HepG2 (cell line): ENCODE results near the gene RBBP8NL. TPM values are rescaled to one million over a fixed set of nuclear protein-coding genes. Genes with fewer than 3 reads are reported as not detected.

Source experiments
- CBFB ChIP-seq: sonication (generic); formaldehyde crosslinking; IDR thresholded peaks from 2 replicates; pipeline ENCODE4 v1.4.0; 2020; ENCODE audit warnings: missing genetic modification reagents
- DMAP1 ChIP-seq: IDR thresholded peaks from 2 replicates; pipeline ENCODE4 v1.6.1; 2016
- EHMT2 ChIP-seq: fragments of 200-600 bp; sonication (generic); IDR thresholded peaks from 2 replicates; pipeline ENCODE4 v1.7.0; 2017; ENCODE audit warnings: antibody characterized with exemption, low read depth, low read length, borderline replicate concordance
- KDM3A ChIP-seq: IDR thresholded peaks from 2 replicates; pipeline ENCODE4 v1.6.1; 2018; ENCODE audit warnings: low read depth, missing compliant biosample characterization
- KMT2A ChIP-seq: sonication (generic); formaldehyde crosslinking; IDR thresholded peaks from 2 replicates; pipeline ENCODE4 v1.4.0; 2020; ENCODE audit warnings: missing genetic modification reagents
- LRRFIP1 ChIP-seq: sonication (generic); formaldehyde crosslinking; conservative IDR thresholded peaks from 2 replicates; pipeline ENCODE4 v1.4.0; 2020; ENCODE audit warnings: missing genetic modification reagents
- MTERF4 ChIP-seq: sonication (generic); formaldehyde crosslinking; IDR thresholded peaks from 2 replicates; pipeline ENCODE4 v1.8.0; 2023; ENCODE audit warnings: mild to moderate bottlenecking, missing genetic modification reagents
- MZF1 ChIP-seq: sonication (generic); formaldehyde crosslinking; IDR thresholded peaks from 2 replicates; pipeline ENCODE4 v1.8.1; 2023; ENCODE audit warnings: mild to moderate bottlenecking, missing genetic modification reagents, borderline replicate concordance
- NPAS2 ChIP-seq: sonication (generic); formaldehyde crosslinking; IDR thresholded peaks from 2 replicates; pipeline ENCODE4 v1.8.0; 2022; ENCODE audit warnings: mild to moderate bottlenecking, missing genetic modification reagents, borderline replicate concordance
- RARA ChIP-seq: IDR thresholded peaks from 2 replicates; pipeline ENCODE4 v1.6.1; 2016; ENCODE audit warnings: missing genetic modification reagents, missing compliant biosample characterization
- TIGD3 ChIP-seq: sonication (generic); formaldehyde crosslinking; IDR thresholded peaks from 2 replicates; pipeline ENCODE4 v1.5.1; 2020; ENCODE audit warnings: mild to moderate bottlenecking, missing genetic modification reagents, borderline replicate concordance
- ZNF670 ChIP-seq: sonication (generic); formaldehyde crosslinking; IDR thresholded peaks from 2 replicates; pipeline ENCODE4 v1.8.0; 2022; ENCODE audit warnings: mild to moderate bottlenecking, missing genetic modification reagents, borderline replicate concordance
- polyA plus RNA-seq, 8 experiments: library from polyadenylated mRNA; depleted of rRNA in 3 of 8; stranded (reverse) in 7 of 8; unstranded in 1 of 8; fragments of >200 nt; fragmentation: Illumina TruSeq in 4 of 8; extraction: Trizol in 4 of 8; gene quantifications; 2 replicates each; pipeline versions ENCODE4 v1.2.1 to v1.2.3, GENCODE V29; 2011 to 2016; ENCODE audit warnings: low read depth in 4 of 8, missing spikeins in 1 of 8, mixed read lengths in 1 of 8; ENCODE audit not compliant: insufficient read depth in 1 of 8
- total RNA-seq, 5 experiments: library from RNA; depleted of rRNA; stranded (reverse); fragments of >200 nt; fragmentation: Illumina TruSeq; extraction: Trizol; gene quantifications; 2 replicates each; pipeline ENCODE4 v1.2.3, GENCODE V29; 2016; ENCODE audit warnings: low read depth in 1 of 5
- TF ChIP-seq, protein P1 (sequence below): sonication (generic); formaldehyde crosslinking; IDR thresholded peaks from 2 replicates; pipeline ENCODE4 v1.4.0; 2020; ENCODE audit warnings: low read depth, missing genetic modification reagents
- TF ChIP-seq, protein P2 (sequence below): sonication (generic); formaldehyde crosslinking; IDR thresholded peaks from 2 replicates; pipeline ENCODE4 v1.4.0; 2020; ENCODE audit warnings: missing genetic modification reagents, borderline replicate concordance

Gene RBBP8NL
- total and polyA plus RNA-seq, 2 of the 13 experiments (the other 11 are each of a cell fraction or from before 2014, with no cell fraction given): 0.69 to 0.86 TPM

GRCh38 chr20:62370807-62371587, 56.3 kb downstream of the RBBP8NL start (continued):
- TF ChIP-seq, protein P1, sequence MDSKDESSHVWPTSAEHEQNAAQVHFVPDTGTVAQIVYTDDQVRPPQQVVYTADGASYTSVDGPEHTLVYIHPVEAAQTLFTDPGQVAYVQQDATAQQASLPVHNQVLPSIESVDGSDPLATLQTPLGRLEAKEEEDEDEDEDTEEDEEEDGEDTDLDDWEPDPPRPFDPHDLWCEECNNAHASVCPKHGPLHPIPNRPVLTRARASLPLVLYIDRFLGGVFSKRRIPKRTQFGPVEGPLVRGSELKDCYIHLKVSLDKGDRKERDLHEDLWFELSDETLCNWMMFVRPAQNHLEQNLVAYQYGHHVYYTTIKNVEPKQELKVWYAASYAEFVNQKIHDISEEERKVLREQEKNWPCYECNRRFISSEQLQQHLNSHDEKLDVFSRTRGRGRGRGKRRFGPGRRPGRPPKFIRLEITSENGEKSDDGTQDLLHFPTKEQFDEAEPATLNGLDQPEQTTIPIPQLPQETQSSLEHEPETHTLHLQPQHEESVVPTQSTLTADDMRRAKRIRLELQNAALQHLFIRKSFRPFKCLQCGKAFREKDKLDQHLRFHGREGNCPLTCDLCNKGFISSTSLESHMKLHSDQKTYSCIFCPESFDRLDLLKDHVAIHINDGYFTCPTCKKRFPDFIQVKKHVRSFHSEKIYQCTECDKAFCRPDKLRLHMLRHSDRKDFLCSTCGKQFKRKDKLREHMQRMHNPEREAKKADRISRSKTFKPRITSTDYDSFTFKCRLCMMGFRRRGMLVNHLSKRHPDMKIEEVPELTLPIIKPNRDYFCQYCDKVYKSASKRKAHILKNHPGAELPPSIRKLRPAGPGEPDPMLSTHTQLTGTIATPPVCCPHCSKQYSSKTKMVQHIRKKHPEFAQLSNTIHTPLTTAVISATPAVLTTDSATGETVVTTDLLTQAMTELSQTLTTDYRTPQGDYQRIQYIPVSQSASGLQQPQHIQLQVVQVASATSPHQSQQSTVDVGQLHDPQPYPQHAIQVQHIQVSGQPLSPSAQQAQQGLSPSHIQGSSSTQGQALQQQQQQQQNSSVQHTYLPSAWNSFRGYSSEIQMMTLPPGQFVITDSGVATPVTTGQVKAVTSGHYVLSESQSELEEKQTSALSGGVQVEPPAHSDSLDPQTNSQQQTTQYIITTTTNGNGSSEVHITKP (CRISPR knock-in tag): no peak; the same call in 1 of the 2 replicates
- TF ChIP-seq MTERF4 (CRISPR knock-in tag): 0 out of 2 replicates have a peak, but pooled peaks have one; percentile 34
- TF ChIP-seq CBFB: peak; percentile 52; the same call in 1 of the 2 replicates
- 0 out of 2 replicates have a peak, but pooled peaks have one; percentile 57 for TF ChIP-seq KMT2A (CRISPR knock-in tag)
- no peak for TF ChIP-seq EHMT2
- peak; percentile 89; the same call in 1 of the 2 replicates for TF ChIP-seq ZNF670
- TF ChIP-seq LRRFIP1 (CRISPR knock-in tag): 0 out of 2 replicates have a peak, but pooled peaks have one; percentile 41
- TF ChIP-seq MZF1 (CRISPR knock-in tag): 0 out of 2 replicates have a peak, but pooled peaks have one; percentile 31
- TF ChIP-seq RARA (CRISPR knock-in tag): peak; percentile 82
- peak; percentile 80 for TF ChIP-seq DMAP1 (CRISPR knock-in tag)
- no peak for TF ChIP-seq NPAS2 (CRISPR knock-in tag)
- peak; percentile 70; the same call in 1 of the 2 replicates for TF ChIP-seq TIGD3 (CRISPR knock-in tag)
- TF ChIP-seq, protein P2, sequence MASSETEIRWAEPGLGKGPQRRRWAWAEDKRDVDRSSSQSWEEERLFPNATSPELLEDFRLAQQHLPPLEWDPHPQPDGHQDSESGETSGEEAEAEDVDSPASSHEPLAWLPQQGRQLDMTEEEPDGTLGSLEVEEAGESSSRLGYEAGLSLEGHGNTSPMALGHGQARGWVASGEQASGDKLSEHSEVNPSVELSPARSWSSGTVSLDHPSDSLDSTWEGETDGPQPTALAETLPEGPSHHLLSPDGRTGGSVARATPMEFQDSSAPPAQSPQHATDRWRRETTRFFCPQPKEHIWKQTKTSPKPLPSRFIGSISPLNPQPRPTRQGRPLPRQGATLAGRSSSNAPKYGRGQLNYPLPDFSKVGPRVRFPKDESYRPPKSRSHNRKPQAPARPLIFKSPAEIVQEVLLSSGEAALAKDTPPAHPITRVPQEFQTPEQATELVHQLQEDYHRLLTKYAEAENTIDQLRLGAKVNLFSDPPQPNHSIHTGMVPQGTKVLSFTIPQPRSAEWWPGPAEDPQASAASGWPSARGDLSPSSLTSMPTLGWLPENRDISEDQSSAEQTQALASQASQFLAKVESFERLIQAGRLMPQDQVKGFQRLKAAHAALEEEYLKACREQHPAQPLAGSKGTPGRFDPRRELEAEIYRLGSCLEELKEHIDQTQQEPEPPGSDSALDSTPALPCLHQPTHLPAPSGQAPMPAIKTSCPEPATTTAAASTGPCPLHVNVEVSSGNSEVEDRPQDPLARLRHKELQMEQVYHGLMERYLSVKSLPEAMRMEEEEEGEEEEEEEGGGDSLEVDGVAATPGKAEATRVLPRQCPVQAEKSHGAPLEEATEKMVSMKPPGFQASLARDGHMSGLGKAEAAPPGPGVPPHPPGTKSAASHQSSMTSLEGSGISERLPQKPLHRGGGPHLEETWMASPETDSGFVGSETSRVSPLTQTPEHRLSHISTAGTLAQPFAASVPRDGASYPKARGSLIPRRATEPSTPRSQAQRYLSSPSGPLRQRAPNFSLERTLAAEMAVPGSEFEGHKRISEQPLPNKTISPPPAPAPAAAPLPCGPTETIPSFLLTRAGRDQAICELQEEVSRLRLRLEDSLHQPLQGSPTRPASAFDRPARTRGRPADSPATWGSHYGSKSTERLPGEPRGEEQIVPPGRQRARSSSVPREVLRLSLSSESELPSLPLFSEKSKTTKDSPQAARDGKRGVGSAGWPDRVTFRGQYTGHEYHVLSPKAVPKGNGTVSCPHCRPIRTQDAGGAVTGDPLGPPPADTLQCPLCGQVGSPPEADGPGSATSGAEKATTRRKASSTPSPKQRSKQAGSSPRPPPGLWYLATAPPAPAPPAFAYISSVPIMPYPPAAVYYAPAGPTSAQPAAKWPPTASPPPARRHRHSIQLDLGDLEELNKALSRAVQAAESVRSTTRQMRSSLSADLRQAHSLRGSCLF (CRISPR knock-in tag): no peak
- TF ChIP-seq KDM3A (CRISPR knock-in tag): peak; percentile 62; the same call in 1 of the 2 replicates
